HG02870 (cell line): ENCODE measurements around the gene KCNH4.
"Not testable (repeated sequence)": the region's sequence is repeated elsewhere in the genome, so short reads cannot be mapped to it uniquely, and the experiment has no call there.

Source experiments
- ATAC-seq: cut with Tn5 transposase; IDR thresholded peaks from one replicate; pipeline ENCODE4 v1.9.1; 2021; ENCODE audit warnings: mild to moderate bottlenecking, moderate library complexity; ENCODE audit not compliant: unreplicated experiment

KCNH4 gene

DNA sequence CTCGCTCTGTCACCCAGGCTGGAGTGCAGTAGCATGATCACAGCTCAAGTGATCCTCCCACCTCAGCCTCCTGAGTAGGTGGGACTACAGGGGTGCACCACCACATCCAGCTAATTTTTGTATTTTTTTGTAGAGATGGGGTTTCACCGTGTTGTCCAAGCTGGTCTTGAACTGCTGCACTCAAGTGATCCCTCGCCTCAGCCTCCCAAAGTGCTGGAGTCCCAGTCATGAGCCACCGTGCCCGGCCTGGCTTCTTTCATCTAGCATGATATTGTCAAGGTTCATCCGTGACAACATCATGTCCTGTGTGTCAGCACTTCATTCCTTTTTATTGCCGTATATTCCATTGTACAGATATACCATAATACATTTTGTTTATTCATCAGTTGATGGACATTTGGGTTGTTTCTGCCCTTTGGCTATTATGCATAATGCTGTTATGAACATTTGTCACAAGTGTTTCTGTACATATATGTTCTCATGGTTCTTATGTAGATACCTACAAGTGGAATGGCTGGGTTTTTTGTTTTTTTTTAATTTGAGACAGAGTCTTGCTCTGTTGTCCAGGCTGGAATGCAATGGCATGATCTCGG is 16.7 kb upstream of the KCNH4 start:
- ATAC-seq = no peak

DNA sequence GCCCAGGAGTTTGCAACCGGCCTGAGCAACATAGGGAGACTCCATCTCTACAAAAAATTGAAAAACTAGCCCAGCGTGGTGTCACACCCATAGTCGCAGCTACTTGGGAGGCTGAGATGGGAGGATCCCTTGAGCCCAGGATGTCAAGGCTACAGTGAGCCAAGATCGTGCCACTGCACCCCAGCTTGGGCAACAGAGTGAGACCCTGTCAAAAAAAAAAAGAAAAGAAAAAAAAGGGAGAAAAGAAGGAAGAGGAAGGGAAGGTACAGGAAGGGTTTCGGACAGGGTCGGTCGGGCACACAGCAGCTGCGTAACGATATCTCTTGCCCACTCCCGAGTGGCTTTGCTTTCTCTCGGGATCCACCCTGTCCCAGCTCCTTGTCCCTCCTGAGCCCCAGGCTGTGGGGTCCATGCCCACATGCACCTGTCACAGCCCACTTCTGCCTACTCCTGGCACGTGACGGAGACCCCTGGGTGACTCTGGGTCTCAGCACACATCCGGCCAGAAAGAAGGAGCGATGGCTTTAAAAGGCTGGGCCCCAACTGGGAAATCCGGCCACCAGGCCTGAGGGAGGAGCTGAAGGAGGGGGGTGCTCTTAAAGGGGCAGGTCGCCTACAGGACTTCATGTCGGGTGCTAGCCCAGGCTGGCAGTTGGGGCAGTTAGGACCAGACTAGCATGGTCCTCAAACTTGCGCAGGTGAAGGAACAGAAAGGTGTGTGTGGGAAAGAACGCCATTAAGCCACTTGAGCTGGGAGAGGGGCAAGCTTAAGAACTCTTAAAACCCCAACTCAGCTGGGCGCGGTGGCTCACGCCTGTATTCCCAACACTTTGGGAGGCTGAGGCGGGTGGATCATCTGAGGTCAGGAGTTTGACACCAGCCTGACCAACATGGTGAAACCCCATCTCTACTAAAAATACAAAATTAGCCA is 13.3 kb upstream of the KCNH4 start, which contains the start of gene GHDC:
GHDC (minus strand) TSS at position 526 of the 931 bp plus-strand sequence. CDS start 913 bp downstream, outside the sequence.
- peak; percentile 79 for ATAC-seq

DNA sequence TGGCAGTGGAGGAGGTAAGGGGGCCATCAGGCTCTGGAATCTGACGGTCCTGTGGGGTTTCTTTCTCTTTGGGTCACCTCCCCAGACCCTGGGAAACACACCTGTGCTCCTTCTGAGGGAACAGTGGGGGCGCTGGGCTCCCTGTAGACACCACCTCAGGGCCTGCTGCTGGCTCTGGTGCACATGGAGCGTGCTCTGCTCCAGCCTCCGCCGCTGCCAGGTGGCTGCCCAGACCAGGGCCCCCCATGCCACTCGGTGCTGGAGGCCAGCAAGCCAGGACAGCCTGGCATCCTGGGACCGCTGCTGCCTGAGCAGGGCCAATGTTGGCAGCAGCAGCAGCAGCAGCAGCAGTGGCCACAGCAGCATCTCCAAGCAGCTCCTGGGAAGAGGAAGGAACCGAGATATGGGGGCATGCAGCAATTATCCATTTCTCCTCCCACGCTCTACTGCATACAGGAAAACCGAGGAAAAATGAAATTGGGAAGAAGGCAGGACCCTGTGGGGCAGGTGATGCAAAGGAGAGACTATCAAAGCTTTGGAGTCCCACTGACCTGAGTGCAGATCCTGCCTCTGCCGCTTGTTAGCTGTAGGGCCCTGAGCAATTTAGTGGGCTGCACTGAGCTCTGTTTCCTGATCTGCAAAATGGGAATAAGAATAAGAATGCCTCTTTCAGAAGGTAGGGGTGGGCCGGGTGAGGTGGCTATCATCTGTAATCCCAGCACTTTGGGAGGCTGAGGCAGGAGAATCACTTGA is 12.4 kb upstream of the KCNH4 start:
- no peak for ATAC-seq

DNA sequence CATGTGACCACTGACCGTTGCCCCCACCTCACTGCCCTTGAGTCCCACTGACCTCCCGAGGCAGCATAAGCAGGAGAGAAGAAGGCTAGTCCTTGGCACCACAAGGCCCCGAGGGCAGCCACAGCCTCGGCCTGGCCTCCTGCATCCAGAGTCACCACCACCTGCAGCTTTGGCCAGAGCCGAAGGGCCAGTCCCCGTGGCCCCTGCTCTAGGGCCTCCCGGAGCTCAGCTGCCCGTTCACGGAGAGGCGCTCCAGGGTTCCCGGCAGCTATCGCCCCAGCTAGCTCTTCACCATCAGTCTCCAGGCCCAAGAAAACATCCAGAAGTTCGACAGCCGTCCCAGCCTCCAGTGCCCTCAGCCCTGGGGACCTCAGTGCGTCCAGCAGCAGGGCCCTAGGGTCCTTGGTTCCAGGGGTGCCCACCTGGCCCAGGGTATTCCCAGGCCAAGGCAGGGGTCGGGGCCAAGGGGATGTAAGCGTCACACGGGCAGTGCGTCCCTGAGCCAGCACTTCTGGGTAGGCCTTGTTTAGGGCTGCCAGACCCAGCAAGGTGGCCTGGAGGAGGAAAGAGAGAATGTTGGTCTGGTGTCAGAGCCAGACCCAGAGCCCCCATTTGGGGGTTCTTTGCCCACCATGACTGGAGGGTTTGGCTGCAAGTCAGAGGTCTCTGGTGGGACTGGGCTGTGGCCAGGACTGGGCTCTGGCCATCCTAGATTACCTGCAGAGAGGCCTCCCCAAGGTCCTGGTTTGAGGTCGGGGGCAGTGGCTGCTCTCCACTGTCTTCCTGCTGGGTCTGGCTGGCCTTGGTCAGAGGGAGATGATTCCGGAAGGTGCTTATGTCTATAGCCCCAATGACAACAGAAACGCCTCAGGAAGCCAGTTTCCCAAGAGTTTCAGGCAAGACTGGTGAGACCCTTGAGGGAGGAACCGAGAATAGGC is 11.5 kb upstream of the KCNH4 start:
- ATAC-seq = no peak

DNA sequence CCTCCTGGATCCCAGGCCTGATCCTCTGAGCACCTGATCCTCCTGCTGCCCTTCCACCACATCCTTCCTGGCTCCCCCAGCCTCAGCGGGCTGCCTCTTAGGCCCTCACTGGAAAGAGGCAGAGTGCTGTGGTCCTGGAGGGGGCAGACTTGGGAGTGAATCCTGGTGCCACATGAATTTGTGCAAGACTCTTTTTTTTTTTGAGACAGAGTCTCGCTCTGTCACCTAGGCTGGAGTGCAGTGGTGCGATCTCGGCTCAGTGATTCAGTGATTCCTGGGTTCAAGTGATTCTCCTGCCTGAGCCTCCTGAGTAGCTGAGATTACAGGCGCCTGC is 10.3 kb upstream of the KCNH4 start:
- no peak for ATAC-seq

DNA sequence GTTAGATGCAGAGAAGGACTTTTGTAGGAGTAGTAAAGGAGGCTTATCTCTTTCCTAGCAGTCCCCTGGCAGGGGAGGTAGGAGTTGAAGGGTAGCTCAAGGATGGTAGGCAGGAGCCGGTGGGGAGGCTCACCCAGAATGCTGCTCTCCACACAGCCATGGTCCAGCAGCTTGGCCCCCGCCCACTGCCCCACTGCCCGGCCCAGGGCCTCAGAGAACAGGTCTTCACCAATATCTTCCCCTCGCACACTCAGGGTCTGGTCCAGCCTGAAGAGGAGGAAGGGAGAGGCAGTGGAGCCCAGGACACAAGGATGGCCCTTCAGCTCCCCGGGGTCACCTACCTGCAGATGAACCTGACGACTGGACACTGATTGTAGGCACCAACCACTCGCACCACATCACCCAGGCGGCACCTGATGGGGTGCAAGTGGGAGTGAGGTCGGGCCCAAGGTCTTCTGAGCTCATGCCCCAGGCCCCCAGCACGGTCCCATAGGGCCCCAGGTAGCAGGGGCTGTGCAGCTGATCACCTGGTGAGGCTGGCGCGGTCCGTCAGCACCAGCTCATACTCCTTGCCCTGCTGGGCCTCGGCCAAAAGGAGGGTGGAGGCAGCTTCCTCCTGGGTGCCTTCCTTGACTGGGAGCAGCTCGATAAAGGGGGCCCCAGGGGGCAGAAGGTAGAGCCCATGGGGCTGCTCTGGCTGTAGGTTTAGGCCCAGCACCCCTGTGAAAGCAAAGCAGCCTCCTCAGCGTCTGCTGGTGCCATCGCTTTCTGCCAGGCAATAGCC is 9.7 kb upstream of the KCNH4 start:
- ATAC-seq = no peak

DNA sequence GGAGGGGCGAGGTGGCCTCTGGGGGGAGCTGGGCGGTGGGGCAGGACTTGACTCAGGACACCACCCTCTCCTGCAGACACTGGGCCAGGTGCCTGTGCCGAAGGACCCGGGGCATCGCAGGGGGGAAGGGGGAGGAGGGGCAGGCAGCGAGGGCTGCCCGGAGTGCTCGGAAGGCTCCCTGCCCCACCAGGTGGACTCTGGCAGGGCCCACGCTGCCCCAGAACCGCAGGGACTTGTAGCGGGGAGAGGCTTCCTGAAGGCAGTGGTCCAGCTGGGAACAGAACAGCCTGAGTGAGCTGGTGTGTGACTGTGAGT is 8.7 kb upstream of the KCNH4 start:
- ATAC-seq = no peak

DNA sequence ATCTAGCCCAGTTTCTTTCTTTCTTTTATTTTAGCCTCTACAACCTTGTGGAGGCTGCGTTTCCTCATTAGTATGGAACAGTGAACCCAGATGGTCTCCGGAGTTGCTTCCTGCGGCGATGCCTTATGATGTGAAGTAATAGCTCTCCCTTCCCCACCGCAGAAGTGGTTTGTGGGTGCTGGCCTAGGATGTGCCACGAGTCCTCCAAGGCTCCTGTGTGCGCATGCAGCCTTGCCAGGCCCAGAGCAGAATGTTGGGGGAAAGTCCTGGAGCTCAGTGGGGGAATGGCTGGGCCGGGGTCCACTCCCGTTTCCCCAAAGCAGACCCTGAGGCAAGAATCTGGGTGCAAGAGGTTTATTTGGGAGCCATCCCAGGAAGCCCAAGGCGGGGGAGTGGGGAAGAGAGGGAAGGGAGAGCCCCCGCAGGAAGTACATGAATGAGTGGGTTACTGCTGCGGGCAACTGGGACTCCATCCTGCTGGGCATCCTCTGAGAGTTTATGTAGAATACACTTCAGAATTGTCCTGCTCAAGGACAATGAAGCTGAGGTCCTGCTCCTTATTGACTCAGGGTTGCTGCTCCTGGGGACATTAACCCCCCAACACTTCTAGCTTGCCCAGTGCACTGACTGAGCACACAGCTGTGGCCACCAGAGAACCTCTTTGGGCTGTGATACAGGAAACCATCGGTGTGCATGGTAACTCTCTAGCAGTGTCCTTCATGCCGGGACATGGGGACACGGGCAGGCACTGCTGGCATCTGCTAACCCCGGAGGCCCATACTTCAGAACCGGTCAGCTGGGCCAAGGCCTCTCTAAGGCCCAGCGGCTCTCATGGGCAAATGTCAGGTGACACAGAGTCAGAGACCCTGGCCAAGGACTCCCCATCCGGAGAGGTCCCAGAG is 8.1 kb upstream of the KCNH4 start:
- no peak for ATAC-seq

DNA sequence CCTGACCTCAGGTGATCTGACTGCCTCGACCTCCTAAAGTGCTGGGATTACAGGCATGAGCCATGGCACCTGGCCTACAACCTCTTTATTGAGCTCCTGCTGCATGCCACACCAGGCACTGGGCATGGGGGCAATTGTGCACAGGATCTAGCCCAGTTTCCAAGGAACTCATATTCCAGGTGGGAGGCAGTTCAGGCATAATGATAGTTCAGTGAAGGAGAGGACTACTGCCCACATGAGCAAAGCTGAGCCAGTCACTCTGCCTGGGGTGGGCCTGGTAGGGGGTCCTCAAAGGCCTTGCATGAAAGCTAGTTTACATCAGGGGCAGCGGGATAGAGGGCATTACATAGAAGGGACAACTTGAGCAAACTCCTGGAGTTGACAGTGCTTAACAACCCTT is 6.9 kb upstream of the KCNH4 start:
- ATAC-seq = no peak

DNA sequence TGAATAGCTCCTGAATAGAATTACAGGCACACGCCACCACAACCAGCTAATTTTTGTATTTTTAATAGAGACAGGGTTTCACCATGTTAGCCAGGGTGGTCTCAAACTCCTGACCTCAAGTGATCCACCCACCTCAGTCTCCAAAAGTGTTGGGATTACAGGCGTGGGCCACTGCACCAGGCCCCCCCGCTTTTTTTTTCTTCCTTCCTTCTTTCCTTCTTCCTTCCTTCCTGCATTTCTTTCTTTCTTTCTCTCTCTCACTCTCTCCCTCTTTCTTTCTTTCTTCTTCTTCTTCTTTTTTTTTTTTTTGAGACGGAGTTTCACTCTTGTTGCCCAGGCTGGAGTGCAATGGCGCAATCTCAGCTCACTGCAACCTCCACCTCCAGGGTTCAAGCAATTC is 5.2 kb upstream of the KCNH4 start:
- ATAC-seq = not testable (repeated sequence)

DNA sequence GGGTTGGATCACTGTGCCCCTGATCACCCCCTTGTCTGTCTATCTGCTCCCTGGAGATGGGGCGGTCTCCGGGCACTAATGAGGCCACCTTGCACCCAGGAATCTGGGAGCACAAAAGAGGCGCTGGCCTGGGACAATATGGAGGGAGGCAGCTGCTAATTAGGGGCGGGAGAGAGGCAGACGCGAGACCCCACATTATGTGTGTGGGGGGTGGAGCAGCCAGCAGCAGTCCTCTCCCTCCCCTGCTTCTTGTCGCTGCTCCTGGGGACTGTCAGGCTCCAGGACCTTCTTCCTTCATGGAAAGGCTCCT is 4.6 kb upstream of the KCNH4 start:
- no peak for ATAC-seq

DNA sequence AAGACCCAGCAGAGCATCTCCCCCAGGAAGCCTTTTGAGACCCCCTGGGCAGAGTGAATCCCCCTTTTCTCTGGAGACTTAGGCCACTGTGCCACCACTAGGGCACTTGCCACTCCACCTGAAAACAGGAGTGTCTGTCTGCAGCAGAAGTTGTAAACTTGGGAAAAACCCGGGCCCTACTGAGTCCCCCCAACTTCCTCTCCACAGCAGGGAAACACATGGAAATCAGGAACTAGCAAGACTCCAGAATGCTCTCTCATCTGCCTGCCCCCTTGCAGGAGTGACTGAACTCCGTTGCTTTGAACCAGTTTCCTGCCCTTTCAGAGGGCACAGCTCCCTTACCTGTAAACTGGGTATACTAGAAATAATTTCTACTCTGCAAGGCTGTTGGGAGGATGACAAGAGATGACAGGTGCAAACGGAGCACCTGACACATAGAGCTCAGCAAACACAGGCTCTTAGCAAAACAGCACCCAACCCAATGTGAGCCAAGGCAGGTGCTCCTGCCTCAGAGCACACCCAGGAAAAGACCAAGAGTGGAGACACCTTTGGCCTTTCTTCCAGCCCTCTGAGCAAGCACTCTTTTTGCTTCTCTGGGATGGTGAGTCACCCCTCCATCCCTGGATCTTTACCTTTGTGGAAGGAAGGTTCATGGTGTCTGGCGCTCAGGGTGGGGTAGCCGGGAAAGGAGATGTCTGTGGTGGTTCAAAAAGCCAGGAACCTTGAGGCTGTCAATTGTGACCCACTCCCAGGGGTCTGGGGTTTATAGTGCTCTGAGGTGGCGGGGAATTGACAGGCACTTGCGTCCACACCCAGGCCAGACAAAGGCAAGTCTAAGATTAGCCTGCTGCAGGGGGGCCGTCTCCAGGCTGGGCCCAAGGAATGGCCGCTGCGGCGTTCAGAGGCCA is 4.0 kb upstream of the KCNH4 start, which contains the start of gene HCRT:
HCRT (minus strand) TSS at position 740 of the 908 bp plus-strand sequence; CDS start at position 653, 87 bp downstream.
- no peak for ATAC-seq

DNA sequence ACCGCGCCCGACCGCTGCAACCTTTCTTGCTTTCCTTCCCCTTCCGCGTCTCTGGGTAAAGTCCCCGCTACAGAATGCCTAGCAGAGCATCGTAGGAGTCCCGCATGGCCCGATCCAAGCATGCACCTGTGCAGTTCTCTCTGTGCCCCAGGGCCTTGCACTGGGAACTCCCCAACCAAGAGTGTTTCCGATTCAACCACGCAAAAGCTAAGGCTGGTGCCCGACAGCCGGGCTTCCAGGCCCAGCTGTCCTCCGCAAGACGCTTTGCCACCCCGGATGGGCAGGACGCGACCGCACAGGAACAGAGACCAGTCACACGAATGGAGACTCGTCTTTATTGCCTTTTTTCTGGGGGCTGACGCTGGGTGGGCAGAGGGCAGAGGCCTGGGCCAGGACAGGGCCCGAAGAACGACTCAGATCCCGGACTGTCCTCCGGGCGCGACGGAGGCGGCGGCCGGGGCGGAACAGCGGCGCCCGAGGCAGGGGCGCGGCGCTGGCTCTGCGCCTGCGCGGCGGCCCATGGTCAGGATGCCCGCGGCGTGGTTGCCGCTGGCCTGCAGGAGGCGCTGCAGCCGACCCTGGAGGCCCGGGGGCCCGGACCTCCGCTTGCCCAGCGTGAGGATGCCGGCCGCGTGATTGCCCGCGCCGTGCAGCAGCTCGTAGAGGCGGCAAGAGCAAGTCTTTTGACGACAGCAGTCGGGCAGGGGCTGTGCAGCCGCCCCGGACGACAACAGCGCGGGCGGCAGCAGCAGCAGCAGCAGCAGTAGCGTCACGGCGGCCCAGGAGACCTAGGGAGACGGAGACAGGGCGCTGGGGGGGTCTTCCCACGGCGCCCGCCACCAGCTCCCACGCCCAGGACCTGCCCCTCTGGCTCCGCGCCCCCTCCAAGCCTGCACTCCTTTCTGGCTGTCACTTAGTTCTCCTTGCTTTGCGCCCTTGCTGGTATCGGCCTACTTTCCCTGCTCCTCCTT is 3.1 kb upstream of the KCNH4 start:
- peak; percentile 55 for ATAC-seq

DNA sequence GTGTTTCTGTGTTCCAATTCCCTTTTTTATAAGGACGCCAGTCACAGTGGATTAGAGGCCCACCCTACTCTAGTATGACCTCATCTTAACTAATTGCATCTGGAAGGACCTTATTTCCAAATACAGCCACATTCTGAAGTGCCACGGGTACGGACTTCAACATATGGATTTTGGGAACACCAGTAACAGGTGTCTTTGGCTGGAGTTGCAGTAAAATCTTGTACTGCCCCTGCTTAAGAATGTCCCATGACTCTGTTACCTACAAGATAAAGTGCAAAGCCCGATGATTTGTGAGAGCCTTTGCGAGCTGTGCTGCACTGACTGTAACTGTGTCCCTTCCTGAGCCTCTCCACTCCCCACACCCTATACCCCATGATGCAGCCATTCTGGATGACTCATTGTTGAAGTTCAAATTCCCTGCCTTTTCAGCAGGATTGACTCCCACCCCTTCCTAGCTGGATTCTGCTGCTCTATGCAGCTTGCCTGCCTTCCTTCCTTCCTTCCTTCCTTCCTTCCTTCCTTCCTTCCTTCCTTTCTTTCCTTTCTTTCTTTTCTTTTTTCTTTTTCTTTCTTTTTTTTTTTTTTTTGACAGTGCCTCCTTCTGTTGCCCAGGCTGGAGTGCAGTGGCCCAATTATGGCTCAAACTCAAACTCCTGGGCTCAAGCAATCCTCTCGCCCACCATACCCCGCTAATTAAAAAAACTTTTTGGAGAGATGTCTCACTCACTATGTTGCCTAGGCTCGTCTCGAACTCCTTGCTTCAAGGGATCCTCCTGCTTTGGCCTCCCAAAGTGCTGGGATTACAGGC is 2.2 kb upstream of the KCNH4 start:
- ATAC-seq = no peak

DNA sequence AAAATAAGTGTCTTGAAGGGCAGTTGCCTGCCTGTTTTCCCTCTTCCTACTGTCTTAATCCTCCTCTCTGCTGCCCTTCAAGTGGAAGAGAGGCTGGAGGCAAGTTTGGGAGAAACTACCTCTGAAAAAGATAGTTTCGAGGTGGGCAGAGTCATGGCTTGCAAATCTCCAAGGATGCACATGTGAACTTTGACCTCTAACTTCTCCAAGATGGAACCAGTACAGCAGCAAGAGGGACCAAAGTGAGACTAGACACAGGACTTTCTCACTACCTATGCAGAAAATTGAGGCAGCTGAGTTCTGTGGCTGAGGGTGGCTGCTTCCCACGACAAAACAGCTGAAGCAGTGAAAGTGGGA is 887 bp upstream of the KCNH4 start:
- no peak for ATAC-seq

DNA sequence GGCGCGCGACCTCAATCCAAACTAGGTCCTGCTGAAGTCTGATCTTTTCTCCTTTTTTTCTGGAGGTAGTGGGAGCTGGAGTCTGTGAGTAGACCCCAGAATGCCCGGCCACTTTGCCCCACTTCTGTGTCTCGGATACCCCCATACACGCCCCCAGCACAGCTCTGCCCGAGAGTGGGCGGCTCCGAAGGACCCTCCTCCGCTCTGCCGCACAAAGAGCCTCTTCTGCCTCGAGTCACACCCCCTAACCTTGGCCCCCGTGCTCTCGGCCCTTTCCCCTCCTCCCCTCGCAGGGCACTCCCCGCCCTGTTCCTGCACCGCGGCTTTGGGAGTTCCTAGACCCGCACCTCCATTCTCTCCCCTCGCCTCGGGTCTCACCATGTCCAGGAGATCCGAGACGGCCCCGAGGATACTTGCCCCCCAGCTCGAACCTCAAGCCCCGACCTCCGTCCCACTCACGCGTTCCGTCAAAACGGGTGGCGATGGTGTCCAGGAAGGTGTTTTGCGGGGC is 476 bp downstream of the KCNH4 start:
- ATAC-seq = no peak
